ENCODE results near the gene GDAP2. TPM values are rescaled to one million over a fixed set of nuclear protein-coding genes. Genes with fewer than 3 reads are reported as not detected.

The GDAP2 gene
- total RNA-seq, 1 experiment from 2014 or later = 18.8 TPM

- Mint-ChIP-seq H3K4me1 (ENCODE audit: low read depth, unreplicated experiment) (no peaks in the 10 kb centered on the region), H3K36me3 (ENCODE audit: insufficient read depth, unreplicated experiment) (no peaks in the 10 kb centered on the region), H3K9me3 (ENCODE audit: low read depth, unreplicated experiment) (no peaks in the 10 kb centered on the region), H3K27me3 (ENCODE audit: unreplicated experiment) (no peaks in the 10 kb centered on the region), H3K4me3 (ENCODE audit: low read depth, unreplicated experiment) (no peak overlapping the region), H3K27ac (ENCODE audit: unreplicated experiment) (no peak overlapping the region)
- no peak for TF ChIP-seq CTCF (IDR thresholded peaks at IDR 0.05; ENCODE audit: unreplicated experiment)
- CTCF ChIA-PET = no interaction called here
- BruUV-seq (replicated peaks) = no TSS peak
- intact Hi-C loops (cut with micrococcal nuclease; ENCODE audit: unreplicated experiment) = loop anchor here (10.0 kb wide), 1 partner anchor 76 kb away; no protein-coding TSS in a partner anchor
- DNase-seq = no peak
Observed at GRCh38 chr1:117819301-117819700, 110.1 kb downstream of the GDAP2 start.

- intact Hi-C loops (cut with micrococcal nuclease; ENCODE audit: unreplicated experiment) = loop anchor here (10.0 kb wide), 1 partner anchor 76 kb away; no protein-coding TSS in a partner anchor
- Mint-ChIP-seq H3K4me3 (ENCODE audit: low read depth, unreplicated experiment) (no peak overlapping the region), H3K9me3 (ENCODE audit: low read depth, unreplicated experiment) (no peaks in the 10 kb centered on the region), H3K27me3 (ENCODE audit: unreplicated experiment) (no peaks in the 10 kb centered on the region), H3K27ac (ENCODE audit: unreplicated experiment) (no peak overlapping the region), H3K4me1 (ENCODE audit: low read depth, unreplicated experiment) (no peaks in the 10 kb centered on the region), H3K36me3 (ENCODE audit: insufficient read depth, unreplicated experiment) (no peaks in the 10 kb centered on the region)
- no peak for TF ChIP-seq CTCF (IDR thresholded peaks at IDR 0.05; ENCODE audit: unreplicated experiment)
- DNase-seq = no peak
- CTCF ChIA-PET = no interaction called here
- no TSS peak for BruUV-seq (replicated peaks)
Observed at GRCh38 chr1:117818456-117818855, 111.0 kb downstream of the GDAP2 start.

DNA sequence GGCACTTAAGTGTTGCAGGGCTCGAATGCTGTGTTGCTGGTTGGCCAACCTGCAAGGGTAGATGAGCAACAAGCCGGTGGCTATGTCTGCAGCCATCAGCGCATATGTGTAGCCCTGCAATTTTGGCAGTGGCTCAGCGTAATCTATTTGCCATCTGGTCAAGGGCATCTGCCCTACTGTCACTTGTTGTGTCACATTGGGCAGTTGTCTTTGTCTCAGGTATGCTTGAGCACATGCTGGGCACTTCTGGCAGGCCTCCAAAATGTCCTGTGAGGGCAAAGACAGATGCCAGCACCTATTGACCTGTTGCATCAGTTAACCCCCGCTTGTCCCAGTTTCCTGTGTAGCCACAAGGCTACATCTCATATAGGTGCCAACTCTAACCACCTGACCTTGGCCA lies 111.8 kb downstream of the GDAP2 start:
- DNase-seq = no peak
- no peak overlapping the region for H3K4me3 Mint-ChIP-seq (ENCODE audit: low read depth, unreplicated experiment)
- intact Hi-C loops (cut with micrococcal nuclease; ENCODE audit: unreplicated experiment) = loop anchor here (10.0 kb wide), 1 partner anchor 77 kb away; no protein-coding TSS in a partner anchor
- no peaks in the 10 kb centered on the region for H3K9me3 Mint-ChIP-seq (ENCODE audit: low read depth, unreplicated experiment)
- no peaks in the 10 kb centered on the region for H3K36me3 Mint-ChIP-seq (ENCODE audit: insufficient read depth, unreplicated experiment)
- no peaks in the 10 kb centered on the region for H3K4me1 Mint-ChIP-seq (ENCODE audit: low read depth, unreplicated experiment)
- no TSS peak for BruUV-seq (replicated peaks)
- no peak overlapping the region for H3K27ac Mint-ChIP-seq (ENCODE audit: unreplicated experiment)
- TF ChIP-seq CTCF (IDR thresholded peaks at IDR 0.05; ENCODE audit: unreplicated experiment) = no peak
- CTCF ChIA-PET = no interaction called here
- no peaks in the 10 kb centered on the region for H3K27me3 Mint-ChIP-seq (ENCODE audit: unreplicated experiment)

GRCh38 chr1:117815926-117816325 lies 113.5 kb downstream of the GDAP2 start:
- DNase-seq = no peak
- Mint-ChIP-seq H3K4me1 (ENCODE audit: low read depth, unreplicated experiment) (no peaks in the 10 kb centered on the region), H3K36me3 (ENCODE audit: insufficient read depth, unreplicated experiment) (no peaks in the 10 kb centered on the region), H3K4me3 (ENCODE audit: low read depth, unreplicated experiment) (no peak overlapping the region), H3K27me3 (ENCODE audit: unreplicated experiment) (no peaks in the 10 kb centered on the region), H3K9me3 (ENCODE audit: low read depth, unreplicated experiment) (no peaks in the 10 kb centered on the region), H3K27ac (ENCODE audit: unreplicated experiment) (no peak overlapping the region)
- TF ChIP-seq CTCF (IDR thresholded peaks at IDR 0.05; ENCODE audit: unreplicated experiment) = no peak
- CTCF ChIA-PET = no interaction called here
- intact Hi-C loops (cut with micrococcal nuclease; ENCODE audit: unreplicated experiment) = loop anchor here (10.0 kb wide), 1 partner anchor 79 kb away; no protein-coding TSS in a partner anchor
- BruUV-seq (replicated peaks) = no TSS peak
